Mesendoderm (in vitro differentiated cells): ENCODE data around the gene MSTO1. TPM values are rescaled to one million over a fixed set of nuclear protein-coding genes. Genes with fewer than 3 reads are reported as not detected.

Experiments
- small RNA-seq: library from polyadenylated mRNA; stranded (forward); fragments of <200 nt; extraction: miRNeasy Mini kit (QIAGEN cat#:217004); gene quantifications from one replicate; pipeline ENCODE3, GENCODE V24; 2013; ENCODE audit not compliant: insufficient read depth

The MSTO1 gene

Small RNA genes lying within 50 kb of the gene (small RNA-seq; reads per million reads assigned to genes)
- not detected for gene AL353807.4
